Heart left ventricle (tissue), 13 donors: ENCODE measurements around the gene HNRNPDL.

ENCODE experiments used
- CTCF ChIP-seq, 12 donors: fragments of 200-600 bp; sonication (generic) in 4 of 12; IDR thresholded peaks; one replicate each; pipeline versions ENCODE4 v1.5.0 to v1.8.0; 2018 to 2022; ENCODE audit warnings: antibody characterized with exemption in 12 of 12, mild to moderate bottlenecking in 5 of 12
- POLR2A ChIP-seq, 2 donors: fragments of 450-650 bp; IDR thresholded peaks; one replicate each; pipeline ENCODE4 v1.6.1; 2017; ENCODE audit warnings: antibody characterized with exemption in 2 of 2, mild to moderate bottlenecking in 2 of 2, moderate library complexity in 2 of 2
- donor health status: ischemic (EF 13 %, LVEDD 7.1; RV severe dilation, severe dysfunction).
- donor health status: DM: no; HTN: yes; CAD: no.
- donor health status: DM: no; HTN: no; CAD: no.
- donor health status: ischemic (EF 25% LVEDD 6.9; RV normal size, moderate dysfunction).
- donor health status: ischemic (EF 25% LVEDD 5.7; RV mildly dilated, moderate dysfunction).
- donor health status: ischemic (EF 35%, LVEDD 5.7; RV mildly dilated, moderate dysfunction).
- donor health status: nonischemic (EF 11% LVEDD 7.7; RV severe dilation, severe dysfunction).
- donor health status: DM: yes; HTN: yes; CAD: no.
- donor health status: PGD.
- donor health status: ischemic (EF 29% LVEDD 5.4; RV normal size, mild dysfunction).
- donor health status: nonischemic (EF 23%, LVEDD 6.1; RV moderate dilation, normal function).

GRCh38 chr4:82447886-82448285 lies 17.6 kb upstream of the HNRNPDL start:
- TF ChIP-seq CTCF (IDR thresholded peaks at IDR 0.05), result no peak
- TF ChIP-seq POLR2A (IDR thresholded peaks at IDR 0.05), result no peak
